Activated gamma-delta T cell treated with Interleukin-2 at 50 U/mL for 16 hours (primary cell): ENCODE measurements around the gene CASK.

ENCODE experiments used
- DNase-seq: peaks from one replicate; pipeline ENCODE4 v3.0.0-alpha.2; 2020

The CASK gene

DNA sequence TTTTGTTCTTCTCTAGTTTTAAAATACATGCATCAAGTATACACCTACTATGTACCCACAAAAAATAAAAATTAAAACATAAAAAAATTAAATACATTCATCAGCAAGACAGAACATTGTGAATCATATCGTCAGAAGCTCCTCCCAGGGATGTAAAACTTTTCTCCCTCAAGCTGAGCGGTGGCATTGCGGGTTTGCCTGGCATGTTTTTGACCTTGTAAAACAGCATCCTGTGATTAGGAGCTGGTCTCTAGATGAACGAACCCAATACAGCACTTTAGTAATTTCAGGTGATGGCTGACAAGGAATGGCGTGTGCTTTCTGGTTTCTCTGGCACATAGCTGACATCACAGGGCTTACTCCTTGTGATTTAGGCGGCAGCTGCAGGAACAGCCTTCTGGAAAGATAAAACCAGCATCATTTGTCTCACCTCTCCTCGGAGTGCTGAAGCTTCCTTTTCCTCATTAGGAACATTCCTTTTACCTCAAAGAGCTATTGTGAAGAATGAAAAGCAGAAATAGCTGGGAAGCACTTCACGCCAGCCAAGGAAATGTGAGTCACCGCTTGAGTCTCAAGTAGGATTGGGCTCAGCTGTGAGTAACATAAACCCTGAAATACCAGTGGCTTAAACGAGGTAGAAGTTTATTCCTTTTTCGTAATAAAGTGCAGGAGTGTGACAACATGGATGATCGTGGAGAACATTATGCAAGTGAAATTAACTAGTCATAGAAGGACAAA is 431.9 kb downstream of the CASK start:
- DNase-seq: no peak

DNA sequence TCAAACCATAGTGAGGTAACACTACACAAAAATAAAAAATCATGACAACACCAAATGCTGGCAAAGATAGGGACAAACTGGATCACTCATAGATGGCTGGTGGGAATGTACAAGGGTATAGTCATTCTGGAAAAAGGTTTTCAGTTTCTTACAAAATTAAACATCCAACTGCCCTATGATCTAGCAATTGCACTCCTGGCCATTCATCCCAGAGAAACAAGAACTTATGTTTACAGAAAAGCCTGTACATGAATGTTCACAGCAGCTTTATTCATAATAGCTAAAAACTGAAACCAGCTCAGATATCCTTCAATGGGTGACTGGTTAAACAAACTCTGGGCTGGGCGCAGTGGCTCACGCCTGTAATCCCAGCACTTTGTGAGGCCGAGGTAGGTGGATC is 432.9 kb downstream of the CASK start:
- DNase-seq: no peak

DNA sequence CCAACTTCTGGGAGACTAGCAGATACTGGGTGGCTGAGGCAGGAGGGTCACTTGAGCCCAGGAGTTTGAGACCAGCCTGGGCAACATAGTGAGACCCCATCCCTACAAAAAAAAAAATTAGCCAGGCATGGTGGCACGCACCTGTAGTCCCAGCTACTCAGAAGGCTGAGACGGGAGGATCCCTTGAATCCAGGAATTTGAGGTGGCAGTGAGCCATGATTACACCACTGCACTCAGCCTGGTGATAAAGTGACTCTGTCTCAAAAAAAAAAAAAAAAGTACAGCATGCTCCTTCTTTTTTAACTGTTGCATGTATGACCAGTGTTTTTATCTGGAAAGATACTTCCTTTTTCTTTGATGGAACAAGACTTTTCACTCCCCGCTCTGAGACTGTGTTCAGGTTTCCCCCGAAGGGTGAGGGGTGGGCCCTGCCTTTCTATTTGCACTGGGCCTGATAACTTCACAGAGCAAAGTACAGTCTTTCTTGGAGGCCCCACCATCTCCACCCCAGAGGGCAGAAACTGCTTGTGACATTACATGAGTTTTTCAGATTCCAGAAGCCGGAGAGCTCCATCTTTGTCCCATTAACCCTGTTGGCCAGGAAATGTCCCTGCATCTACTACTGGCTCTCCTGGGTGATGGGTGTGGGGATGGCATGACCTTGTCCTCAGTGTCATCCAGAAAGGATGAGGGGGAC is 441.1 kb downstream of the CASK start:
- no peak for DNase-seq

DNA sequence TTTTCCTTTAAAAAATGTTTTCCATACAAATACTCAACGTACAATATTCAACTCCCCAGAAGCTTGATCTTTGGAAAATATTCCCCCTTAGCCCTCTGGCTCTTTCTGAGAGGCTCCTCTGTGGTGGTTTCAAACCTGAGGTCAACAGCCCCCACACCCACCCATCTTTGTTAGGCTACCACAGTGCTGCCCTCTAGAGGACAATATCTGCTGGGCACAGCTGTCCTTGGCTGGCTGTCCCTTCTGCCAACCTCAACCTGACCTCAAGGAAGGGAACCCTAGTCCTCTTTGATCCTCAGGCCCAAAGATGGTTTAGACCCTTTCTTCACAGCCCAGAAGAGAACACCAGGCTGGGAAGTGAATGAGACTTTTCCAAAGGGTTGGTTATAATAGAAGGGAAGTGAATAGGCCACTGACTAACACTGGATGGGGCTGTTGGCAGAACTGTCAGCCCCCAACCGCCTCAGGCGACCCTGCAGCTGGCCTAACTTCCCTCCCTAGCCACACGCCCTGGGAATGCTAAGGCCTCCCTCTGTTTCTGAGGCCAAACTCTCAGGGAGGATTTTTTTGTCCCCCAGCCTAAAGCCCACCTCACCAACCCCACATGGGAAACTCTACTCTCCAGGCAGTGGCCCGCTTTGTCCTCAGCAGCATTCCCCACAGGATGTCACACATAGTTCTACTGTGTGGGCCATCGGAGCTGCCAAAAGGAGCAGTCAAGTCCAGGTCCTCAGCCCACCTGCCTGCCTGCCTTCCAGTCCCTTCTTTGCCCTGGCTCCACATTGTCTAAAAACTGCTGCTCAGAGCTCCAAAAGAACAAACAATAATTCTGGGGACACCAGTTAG is 441.9 kb downstream of the CASK start:
- DNase-seq: no peak

DNA sequence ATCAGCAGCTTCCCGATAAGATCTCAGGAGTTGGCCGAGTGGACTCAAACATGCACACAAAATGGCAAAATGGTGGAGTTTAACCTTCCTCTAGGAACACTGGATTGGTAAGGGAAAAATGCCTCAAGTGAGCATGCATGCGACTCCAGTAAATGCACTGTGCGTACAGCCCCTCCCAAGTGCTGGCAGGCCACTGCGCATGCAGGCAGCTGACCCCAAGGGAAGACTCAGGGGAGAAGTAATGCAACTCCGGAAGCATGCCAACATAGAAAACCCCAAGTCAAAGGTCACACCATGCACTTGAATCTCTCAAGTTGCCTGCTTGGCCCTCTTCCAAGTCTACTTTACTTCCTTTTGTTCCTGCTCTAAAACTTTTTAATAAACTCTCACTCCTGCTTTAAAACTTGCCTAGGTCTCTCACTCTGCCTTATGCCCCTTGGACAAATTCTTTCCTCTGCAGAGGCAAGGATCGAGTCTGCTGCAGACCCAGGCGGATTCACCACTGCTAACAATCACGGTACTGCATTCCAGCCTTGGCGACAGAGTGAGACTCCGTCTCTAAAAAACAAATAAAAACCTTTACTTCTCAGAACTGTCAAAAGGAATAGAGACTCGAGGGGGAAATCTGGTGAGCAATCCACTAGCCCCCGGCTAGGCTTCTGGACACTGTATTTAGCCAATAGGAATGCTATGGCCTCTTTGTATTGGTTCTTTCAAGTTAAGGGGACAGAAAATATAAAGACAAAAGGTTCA is 442.7 kb downstream of the CASK start:
- DNase-seq: no peak

DNA sequence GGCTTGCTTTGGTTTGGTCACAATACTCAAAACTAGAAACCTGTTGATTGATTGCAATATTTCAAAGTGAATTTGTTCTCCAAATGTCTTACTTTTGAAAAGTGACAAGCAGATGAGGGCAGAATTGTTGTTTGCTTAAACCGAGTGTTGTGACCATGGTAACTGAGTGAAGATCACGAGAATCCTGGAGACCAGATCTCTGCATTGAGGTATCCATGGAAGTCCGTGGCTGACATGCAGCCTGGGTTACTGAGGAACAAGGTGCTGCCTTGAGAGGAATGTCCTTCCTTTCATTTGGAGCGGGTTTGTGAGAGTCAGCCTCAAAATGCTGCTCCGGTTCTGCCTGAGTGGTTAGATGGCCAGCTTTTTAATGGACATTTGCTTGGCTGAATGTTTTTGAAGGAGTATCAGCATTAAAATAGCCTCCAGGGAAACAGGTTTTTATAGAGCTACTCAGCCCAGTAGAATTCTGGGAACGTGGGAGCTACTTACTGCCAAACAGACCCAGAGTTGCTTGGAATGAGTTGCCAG is 444.9 kb downstream of the CASK start:
- DNase-seq: no peak

DNA sequence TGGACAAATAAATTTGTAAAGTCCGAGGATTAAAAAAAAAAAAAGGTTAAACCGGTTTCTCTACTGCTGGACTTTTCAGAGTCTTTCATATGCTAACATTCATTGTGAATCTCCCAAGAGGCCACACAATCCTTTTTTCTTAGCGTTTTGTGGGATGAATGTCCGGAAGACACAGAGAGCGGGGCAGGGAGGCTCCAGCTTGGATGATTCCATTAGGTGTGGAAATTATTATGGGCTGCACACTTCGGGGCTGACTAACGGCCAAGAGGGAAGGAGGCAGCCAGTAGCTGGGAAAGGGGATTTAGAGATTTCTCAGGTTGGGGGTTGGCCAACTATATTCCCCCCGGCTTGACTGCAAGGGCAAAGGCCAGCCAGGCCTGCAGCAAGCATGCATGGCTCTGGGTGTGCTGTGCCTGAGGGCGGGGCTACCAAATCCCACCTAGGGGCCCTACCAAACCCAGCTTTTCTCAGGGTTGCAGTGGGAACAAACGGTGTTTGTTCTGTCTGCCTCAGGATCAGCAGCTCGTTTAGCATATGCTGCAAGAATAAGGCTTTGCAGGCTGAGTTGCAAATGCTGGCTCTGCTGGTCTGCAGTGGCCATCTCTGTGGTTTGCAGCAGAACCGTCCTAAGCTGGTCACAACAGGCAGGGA is 447.6 kb downstream of the CASK start:
- DNase-seq: no peak

DNA sequence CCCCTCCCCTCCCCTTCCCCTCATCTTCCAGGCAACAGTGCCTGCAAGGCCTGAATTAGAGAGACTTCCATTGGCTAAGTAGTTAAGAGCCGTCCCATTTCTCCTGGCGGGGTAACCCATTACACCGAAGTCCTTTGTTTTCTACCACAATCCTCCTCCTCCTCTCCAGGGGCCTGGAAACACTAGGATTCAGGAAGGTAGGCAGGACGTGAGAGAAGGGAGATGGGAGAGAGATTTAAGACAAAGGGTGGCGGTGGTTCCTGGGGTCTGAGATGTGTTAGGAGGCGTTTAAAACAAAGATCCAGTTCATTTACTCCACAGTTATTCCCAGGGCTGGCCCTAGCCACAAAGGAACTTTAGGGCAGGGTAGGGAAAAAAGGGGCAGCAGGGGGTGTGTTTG is 448.2 kb downstream of the CASK start:
- DNase-seq: no peak

DNA sequence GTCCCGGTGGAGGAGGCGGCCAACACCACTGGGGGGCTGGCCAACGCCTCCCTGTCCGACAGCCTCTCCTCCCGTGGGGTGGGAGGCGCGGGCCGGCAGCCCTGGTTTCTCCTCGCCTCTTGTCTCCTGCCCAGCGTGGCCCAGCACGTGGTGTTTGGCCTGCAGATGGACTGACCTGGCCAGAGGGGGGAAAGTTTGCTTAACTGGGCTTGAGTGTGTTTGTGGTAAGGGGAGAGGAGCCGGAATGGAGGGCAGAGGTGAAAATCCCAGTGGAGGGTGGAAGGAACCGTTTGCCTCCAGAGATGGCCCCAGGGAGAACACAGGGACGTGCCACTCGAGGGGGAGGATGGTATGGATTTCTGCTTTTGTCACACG is 448.6 kb downstream of the CASK start:
- no peak for DNase-seq

DNA sequence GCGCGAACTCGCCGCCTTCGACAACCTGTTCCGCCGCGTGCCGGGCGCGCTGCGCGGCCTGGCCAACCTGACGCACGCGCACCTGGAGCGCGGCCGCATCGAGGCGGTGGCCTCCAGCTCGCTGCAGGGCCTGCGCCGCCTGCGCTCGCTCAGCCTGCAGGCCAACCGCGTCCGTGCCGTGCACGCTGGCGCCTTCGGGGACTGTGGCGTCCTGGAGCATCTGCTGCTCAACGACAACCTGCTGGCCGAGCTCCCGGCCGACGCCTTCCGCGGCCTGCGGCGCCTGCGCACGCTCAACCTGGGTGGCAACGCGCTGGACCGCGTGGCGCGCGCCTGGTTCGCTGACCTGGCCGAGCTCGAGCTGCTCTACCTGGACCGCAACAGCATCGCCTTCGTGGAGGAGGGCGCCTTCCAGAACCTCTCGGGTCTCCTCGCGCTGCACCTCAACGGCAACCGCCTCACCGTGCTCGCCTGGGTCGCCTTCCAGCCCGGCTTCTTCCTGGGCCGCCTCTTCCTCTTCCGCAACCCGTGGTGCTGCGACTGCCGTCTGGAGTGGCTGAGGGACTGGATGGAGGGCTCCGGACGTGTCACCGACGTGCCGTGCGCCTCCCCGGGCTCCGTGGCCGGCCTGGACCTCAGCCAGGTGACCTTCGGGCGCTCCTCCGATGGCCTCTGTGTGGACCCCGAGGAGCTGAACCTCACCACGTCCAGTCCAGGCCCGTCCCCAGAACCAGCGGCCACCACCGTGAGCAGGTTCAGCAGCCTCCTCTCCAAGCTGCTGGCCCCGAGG is 449.2 kb downstream of the CASK start:
- no peak for DNase-seq

DNA sequence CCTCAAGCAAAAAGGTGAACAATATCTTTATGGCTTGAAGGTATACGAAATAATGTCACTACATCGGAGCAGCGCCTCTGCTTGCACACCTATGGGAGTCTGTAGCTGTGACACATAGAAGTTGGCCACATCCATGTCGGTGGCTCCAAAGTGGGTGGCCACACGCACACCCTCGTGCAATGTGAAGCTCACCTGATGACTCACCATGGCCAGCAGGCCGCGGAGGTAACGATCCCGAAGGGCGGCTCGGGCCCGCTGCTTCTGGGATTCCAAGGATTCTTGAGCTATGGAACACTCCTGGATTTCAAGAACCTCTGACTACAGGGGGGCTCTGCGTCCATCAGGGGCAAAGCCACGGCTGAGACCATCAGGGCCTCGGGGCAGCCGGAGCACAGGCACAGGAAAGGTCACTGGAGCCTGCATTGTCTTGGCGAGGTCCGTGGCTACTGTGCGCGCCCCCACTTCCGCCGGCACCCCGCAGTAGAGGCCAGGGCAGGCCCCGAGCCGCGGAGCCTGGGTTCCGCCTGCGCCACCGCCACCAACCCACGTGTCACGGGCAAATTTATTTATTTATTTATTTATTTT is 451.0 kb downstream of the CASK start:
- DNase-seq: no peak

DNA sequence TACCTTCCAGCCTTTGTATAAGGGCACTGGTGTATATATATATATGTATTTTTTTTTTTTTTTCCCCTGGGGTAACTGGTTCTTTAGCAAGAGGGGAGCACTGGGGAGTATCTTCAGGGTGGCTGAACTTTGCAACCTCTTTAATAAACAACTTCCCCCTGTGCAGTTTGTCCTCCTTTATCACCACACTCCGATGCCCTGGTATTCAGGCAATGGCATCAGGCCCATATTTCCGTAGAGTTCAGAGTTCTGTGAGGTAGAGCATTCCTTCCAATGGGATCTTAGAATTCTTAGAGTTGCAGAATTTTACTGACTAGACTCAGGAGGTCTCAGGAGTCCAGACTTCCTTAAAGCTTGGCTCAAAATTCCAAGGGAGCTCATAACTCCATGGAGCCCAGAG is 451.6 kb downstream of the CASK start:
- DNase-seq: no peak

DNA sequence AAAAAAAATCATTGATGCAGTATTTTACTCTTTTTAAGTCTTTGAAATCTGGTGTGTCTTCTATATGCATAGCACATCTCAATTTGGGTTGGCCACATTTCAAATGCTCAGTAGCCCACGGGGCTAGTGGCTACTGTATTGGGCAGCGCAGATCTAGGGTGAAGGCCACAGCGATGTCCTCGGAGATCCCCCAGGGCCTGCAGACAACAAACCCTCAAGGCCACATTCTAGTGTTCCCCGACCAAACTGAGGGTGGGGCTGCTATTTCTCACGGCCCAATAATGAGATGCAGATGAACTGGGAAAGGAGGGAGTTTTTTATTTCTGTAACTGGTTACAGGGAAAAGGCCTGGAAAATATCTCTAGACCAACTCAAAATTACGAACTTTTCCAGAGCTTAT is 452.6 kb downstream of the CASK start:
- no peak for DNase-seq

DNA sequence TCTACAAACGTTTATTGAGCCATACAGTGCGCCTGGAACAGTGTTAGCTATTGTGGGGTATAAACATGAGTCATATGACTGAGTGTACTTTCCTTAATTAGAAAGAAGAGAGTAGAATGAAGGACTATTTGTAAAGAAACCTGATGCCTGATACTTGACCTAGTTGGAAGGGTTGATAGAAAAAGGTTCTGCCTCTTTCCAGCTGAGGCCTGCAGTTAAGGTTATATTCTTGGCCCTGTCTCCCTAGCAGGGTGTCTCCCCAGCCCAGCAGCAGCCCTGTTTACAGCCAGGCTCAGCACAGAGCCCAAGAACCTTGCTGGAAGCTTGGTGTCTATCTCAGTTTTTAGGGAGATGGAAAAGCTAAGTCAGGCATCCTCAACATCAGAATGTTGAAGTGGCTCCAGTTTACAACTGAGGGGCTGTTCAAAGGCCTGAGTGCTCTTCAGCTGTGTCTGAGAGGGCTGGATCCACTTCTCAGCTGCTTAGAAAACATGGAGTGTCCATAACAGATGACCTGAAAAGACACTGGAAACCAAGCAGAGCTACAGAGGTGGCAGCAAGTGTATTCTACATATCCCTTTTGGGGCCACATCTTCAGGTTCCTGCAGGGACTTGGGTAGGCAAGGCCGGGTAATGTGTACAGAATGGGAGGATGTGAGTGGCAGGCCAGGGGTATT is 454.6 kb downstream of the CASK start:
- DNase-seq: no peak
